HuH-7 (cell line): ENCODE data around the gene ROCK2.

ENCODE experiments used
- DNase-seq: peaks from one replicate; pipeline ENCODE4 v3.0.0; 2011; ENCODE audit warnings: low spot score

The ROCK2 gene

DNA sequence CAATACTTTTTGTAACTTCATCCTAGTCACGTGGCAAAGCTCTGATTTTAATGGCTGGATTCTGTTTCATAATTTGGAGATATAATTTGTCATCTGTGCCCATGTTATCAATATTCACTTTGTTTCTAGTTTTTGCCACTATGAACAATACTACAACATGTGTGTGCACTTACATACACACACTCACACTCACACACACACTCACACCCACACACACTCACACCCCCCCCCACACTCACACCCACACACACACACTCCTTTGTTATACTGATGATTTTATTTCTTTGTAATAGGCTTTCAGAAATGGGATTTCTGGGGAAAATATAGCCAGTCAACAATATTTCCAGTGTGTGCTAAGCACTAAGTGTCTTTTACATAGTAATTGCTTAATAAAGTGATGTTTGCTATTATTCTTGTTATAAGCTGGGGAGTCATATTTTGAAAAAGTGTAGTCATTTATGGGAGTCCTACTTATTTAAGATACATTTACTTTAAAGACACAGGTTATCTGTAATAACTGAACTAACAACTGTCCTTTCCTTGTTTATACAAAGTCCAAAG is 22.8 kb upstream of the ROCK2 start:
- DNase-seq, result no peak

DNA sequence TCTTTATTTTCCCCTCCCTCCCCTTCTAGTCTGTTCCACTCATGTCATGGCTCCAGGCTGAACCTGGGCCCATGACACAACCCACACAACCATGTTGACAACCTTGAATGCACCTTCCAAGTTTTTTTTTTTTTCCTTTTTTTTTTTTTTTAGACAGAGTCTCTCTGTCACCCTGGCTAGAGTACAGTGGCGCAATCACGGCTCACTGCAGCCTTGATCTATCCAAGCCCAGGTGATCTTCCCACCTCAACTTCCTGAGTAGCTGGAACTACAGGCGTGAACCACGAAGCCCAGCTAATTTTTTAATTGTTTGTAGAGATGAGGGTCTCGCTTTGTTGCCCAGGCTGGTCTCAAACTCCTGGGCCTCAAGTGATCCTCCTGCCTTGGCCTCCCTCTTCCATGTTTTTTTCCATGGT is 21.9 kb upstream of the ROCK2 start:
- DNase-seq, result no peak

DNA sequence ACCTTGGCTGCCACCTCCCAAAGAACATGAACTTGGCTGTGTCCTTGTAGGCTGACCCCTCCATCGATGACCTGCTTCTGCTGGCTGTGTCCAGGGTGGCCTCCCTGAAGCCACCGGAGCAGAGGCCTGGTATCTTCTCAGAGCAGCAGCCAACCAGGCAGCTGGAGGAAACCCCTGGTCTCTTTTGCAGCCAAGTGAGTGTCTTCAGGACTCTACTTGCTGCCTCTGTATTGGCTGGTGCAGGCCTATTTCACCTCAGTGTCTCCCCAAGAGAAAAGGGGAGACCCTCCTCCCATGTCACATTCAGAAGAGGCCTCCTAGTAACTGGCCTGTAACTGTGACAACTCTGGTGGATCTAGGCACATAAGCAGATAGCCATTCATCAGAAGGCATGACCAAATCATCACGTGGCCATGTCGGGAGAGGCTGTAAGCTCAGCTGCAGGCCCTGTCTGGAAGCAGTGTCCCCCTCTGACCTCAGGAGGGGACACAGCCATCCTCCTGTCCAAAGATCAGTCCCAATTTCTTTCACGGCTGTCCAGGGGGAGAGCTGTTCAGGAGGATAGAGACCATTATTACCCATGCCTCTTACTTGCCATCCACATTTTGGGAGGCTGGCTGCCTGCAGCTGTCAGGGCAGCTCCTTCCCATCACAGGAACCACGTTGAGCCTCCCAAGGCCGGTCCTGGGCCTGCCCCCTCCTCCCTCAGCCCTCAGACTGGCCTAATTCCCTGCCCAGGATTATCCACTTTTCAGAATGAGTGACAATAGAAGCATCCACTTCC is 20.9 kb upstream of the ROCK2 start:
- DNase-seq, result no peak

DNA sequence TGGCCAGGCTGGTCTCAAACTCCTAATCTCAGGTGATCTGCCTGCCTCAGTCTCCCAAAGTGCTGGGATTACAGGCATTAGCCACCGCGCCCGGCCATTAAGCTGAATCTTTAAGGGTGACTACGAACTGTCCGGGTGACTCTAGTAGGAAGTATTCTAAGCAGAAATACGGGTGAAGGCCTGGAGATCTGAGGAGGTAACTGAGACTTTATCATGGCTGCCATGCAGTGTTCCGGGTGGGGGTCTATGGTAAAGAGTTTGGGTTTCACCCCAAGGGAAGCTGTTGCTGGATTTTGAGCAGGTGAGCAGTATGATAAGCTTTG is 20.1 kb upstream of the ROCK2 start:
- DNase-seq, result no peak

DNA sequence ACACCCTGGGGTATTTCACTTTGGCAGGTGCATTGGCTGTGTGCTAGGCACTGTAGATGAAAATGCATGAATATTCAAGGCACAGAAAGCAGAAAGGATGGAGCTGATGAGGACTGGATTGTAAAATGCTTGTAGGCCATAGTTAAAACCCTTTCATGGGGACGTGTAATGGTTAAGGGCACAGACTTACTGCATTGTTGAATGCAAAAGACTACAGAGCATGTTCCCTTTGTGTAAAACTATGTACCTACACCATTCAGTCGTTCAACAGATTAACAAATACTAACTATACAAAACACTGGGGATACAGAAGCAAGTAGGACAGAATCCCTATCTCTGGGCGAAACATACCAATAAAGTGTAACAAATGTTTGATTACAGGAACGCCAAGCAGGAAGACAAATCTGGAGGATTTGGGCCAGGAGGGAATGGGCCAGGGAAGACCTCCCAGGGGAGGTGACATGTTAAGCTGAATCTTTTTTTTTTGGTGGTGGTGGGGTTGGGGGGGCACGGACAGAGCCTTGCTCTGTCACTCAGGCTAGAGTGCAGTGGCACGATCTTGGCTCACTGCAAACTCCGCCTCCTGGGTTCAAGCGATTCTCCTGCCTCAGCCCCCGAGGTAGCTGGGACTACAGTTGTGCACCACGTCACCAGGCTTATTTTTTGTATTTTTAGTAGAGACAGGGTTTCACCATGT is 19.6 kb upstream of the ROCK2 start:
- no peak for DNase-seq

GRCh38 chr2:11359865-11360264 is 15.4 kb upstream of the ROCK2 start:
- no peak for DNase-seq

- DNase-seq, result peak; percentile 62
Observed at GRCh38 chr2:11357428-11357972, 13.1 kb upstream of the ROCK2 start.

DNA sequence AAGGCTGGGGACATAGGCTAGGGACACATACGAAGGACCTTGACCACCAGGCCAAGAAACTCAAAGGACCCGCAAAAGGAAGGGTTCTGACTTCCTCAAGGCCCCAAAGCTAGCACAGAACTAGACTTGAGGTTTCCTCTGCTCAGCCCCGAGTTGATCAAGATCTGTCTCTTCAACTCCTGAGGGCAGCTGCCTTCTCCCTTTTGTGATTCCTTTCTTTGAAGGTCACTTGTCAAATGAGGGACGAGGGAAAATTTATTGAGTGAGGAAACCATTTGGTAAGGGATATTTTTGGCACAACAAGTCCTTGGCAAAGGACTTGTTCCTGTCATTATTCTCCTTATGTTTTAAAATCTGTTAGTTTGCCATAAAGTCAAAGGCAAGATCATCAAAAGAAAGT is 12.3 kb upstream of the ROCK2 start:
- DNase-seq, result no peak

- DNase-seq, result no peak
Observed at GRCh38 chr2:11355194-11356053, 11.0 kb upstream of the ROCK2 start.

- peak; percentile 35 for DNase-seq
Observed at GRCh38 chr2:11354363-11355154, 10.1 kb upstream of the ROCK2 start.

GRCh38 chr2:11352781-11353537 is 8.5 kb upstream of the ROCK2 start:
- DNase-seq, result no peak

DNA sequence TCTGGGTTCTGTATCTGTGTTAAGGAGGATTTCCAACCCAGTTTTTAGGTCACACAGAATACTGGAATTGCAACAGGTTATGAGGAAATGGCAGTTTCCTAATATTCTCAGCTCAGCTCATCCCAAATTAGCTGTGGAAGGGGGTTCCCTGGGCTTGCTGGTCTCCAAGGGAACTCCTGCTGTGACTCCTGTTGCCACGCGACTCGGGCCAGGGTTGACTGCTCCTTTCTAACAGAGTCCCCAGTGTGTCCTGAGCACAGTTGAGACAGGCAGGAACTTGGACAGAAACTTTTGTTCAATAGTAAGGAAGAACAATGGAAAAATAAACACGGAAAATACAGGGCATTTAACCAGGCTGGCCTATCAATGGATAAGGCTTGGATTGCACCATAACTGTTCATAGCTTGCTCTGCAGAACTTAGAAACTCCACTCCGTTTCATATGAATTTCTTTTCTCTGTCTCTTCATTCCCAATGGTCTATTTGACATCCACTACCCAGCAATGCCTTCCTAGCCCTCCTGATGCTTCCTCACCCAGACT is 3.8 kb upstream of the ROCK2 start:
- no peak for DNase-seq

DNA sequence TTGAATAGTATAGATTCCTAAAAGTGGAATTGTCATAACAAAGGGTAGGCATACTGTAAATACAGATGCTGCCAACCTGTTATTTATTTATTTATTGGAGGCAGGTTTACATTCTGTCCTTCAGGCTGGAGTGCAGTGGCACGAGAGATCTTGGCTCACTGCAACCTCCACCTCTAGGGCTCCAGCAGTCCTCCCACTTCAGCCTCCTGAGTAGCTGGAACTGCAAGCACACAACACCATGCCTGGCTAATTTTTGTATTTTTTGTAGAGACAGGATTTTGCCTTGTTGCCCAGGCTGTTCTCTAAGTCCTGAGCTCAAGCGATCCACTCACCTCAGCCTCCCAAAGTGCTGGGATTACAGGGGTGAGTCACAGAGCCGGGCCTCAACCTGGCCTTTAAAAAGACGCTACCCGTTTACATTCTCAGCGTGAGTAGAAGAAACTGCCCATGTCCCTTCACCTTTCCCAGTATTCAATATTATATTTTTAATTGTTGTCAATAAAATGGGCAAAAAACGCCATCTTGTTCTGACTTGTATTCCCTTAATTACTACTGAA is 3.0 kb upstream of the ROCK2 start:
- no peak for DNase-seq

DNA sequence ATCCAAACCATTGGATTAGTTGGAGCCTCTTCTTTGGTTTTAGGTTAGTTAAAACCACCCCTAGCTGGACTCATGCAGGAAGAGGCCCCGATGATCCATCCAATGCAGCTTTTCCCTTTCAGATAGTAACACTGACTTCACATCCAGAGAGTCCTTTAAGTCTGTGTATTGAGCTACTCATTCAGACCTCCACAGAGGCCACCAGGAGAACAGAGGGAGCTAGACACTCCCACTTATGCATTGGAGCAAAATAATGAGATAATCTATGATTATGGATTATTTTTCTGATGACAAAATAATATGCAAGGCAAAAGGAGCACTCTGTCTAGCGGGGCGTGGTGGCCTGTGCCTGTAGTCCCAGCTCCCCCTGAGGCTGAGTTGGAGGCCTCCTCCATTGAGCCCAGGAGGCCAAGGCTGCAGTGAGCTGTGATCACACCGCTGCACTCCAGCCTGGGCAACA is 1.6 kb upstream of the ROCK2 start:
- DNase-seq, result no peak

DNA sequence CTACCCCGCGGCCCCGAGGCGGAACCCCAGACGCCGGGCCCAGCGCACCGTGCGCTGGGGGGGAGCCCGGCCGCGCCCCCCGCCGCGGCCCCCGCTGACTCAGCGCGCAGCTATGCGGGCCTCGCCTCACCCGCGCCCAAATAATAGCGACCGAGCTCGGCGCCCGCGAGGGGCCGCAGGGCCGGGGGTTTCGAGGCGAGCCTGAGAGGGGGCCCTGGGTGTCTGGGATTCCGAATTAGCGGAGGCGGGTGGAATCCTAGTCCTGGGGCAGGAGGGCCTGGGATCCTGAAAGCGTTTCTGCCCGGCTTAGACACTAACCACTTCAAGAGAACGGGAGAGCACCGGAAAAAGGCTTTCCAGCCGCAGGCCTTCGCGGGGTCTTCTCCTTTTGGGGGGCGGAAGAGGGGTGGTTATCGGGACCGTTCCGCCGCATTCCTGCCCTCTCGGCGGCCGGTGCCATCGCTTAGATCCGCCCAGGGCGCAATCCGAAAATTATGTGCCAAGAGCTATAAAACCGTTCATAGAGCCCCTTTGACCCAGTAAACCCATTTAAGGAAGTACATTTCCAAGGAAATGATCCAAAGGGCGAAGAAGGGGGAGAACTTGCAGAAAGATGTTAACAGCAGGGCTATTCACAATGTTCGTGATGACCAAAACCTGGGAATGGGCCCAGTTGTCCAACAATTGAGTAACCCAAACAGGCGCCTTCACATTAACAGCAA is 681 bp upstream of the ROCK2 start:
- peak; percentile 25 for DNase-seq

GRCh38 chr2:11343650-11344341 is 640 bp downstream of the ROCK2 start:
- peak; percentile 48 for DNase-seq

DNA sequence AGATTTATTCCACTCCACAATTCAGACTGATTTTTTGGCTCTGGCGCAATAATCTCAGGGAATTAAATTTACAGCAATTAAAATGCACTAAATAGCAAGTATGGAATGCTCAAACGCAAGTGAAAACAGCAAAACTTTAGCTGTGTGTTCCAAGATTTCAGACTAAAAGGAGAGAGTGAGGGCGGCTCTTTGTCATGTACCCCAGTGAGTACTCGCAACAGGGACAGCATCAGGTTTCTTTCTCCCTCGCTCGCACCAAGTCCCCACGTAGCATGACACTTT is 1.1 kb downstream of the ROCK2 start:
- no peak for DNase-seq

DNA sequence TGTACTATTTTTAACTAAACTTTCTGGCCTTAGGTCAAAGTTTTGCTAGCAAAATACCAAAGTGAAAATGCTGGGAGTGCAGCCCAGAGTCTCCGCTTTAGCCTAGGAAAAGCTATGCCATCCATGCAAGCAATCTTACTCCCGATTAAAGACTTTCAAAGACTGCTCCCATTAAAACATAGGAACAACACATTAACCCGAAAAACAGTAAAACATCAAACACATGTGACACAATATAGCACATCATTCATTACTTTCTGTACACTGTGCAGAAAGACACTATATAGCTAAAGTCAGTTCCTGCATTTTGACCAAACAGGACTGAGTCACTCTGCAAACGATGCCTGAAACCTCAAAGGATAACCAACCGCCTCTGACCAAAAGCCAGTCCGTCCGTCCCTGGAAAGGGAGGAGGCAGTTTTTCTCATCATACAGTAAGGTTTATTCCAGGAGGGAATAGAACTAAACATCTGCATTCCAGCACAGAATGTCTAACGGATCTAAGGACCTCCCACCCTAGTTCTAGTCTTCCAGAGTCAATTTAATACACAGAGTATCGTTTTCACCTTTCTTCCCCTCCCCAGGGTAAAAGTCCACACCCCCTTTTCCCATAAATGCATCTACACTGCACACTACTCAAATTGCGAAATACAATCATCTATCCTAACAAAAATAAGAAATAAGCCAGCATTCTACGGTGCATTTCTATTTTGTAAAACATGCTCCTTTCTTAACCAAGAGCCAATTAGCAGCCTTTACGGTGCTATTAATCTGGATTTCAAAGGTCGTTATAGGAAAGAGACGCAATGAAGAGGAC is 1.7 kb downstream of the ROCK2 start:
- DNase-seq, result no peak
